Neural progenitor cell (in vitro differentiated cells): ENCODE data around the gene TMEM37. TPM values are rescaled to one million over a fixed set of nuclear protein-coding genes. Genes with fewer than 3 reads are reported as not detected.

Experiments used
- DNase-seq: peaks from one replicate; pipeline ENCODE4 v3.0.0-alpha.2; 2016; ENCODE audit warnings: low spot score
- H2AFZ ChIP-seq: fragments of 200-600 bp; sonication (generic); replicated peaks from 2 replicates; pipeline ENCODE4 v1.6.1; 2016; ENCODE audit warnings: antibody characterized with exemption
- H3F3A ChIP-seq: fragments of 200-600 bp; sonication (generic); 2 replicates; pipeline ENCODE4 v1.6.1; 2016; ENCODE audit warnings: antibody characterized with exemption, low read depth
- H3K27ac ChIP-seq: fragments of 200-600 bp; sonication (generic); 2 replicates; pipeline ENCODE4 v1.5.1; 2016; ENCODE audit warnings: mild to moderate bottlenecking
- H3K27me3 ChIP-seq: fragments of 200-600 bp; sonication (generic); 2 replicates; pipeline ENCODE4 v1.6.1; 2016; ENCODE audit warnings: mild to moderate bottlenecking, moderate library complexity
- H3K36me3 ChIP-seq: fragments of 200-600 bp; sonication (generic); 2 replicates; pipeline ENCODE4 v1.5.1; 2016
- H3K4me1 ChIP-seq: fragments of 200-600 bp; sonication (generic); 2 replicates; pipeline ENCODE4 v1.6.1; 2016; ENCODE audit warnings: mixed run types
- H3K4me2 ChIP-seq: fragments of 200-600 bp; sonication (generic); 2 replicates; pipeline ENCODE4 v1.6.1; 2016
- H3K4me3 ChIP-seq: fragments of 200-600 bp; sonication (generic); 2 replicates; pipeline ENCODE4 v1.5.1; 2016
- H3K79me2 ChIP-seq: fragments of 200-600 bp; sonication (generic); 2 replicates; pipeline ENCODE4 v1.6.1; 2016; ENCODE audit warnings: low read depth
- H3K9ac ChIP-seq: fragments of 200-600 bp; sonication (generic); 2 replicates; pipeline ENCODE4 v1.6.1; 2016
- H3K9me3 ChIP-seq: fragments of 200-600 bp; sonication (generic); 2 replicates; pipeline ENCODE4 v1.5.1; 2016; ENCODE audit warnings: low read depth
- H4K20me1 ChIP-seq: fragments of 200-600 bp; sonication (generic); 2 replicates; pipeline ENCODE4 v1.6.1; 2016; ENCODE audit warnings: low read depth
- H3K27ac Mint-ChIP-seq: 3 replicates; pipeline ENCODE4 v1.8.0; 2021; ENCODE audit warnings: mixed read lengths
- H3K27me3 Mint-ChIP-seq: 2 replicates; pipeline ENCODE4 v1.8.0; 2022; ENCODE audit warnings: low read depth, mild to moderate bottlenecking, inconsistent platforms, moderate library complexity, mixed read lengths; ENCODE audit not compliant: insufficient read depth
- H3K36me3 Mint-ChIP-seq: 3 replicates; pipeline ENCODE4 v1.8.0; 2021; ENCODE audit warnings: mixed read lengths
- H3K4me1 Mint-ChIP-seq: 3 replicates; pipeline ENCODE4 v1.8.0; 2021; ENCODE audit warnings: mixed read lengths
- H3K4me3 Mint-ChIP-seq: 3 replicates; pipeline ENCODE4 v1.8.0; 2021; ENCODE audit warnings: mild to moderate bottlenecking, moderate library complexity, mixed read lengths
- H3K9me3 Mint-ChIP-seq: 3 replicates; pipeline ENCODE4 v1.8.0; 2020; ENCODE audit warnings: mixed read lengths
- EZH2 ChIP-seq: fragments of 200-600 bp; sonication (generic); IDR thresholded peaks from 2 replicates; pipeline ENCODE4 v1.6.1; 2017; ENCODE audit warnings: antibody characterized with exemption, mild to moderate bottlenecking, moderate library complexity
- EZH2phosphoT487 ChIP-seq: fragments of 200-600 bp; sonication (generic); IDR thresholded peaks from 2 replicates; pipeline ENCODE4 v1.6.1; 2017; ENCODE audit warnings: antibody characterized with exemption
- total RNA-seq: library from RNA; depleted of rRNA; stranded (reverse); fragments of >200 nt; gene quantifications from 2 replicates; pipeline ENCODE4 v1.2.3, GENCODE V29; 2015; ENCODE audit warnings: low replicate concordance
- TF ChIP-seq, protein P1 (sequence below): fragments of 200-600 bp; sonication (generic); IDR thresholded peaks from 2 replicates; pipeline ENCODE4 v1.5.1; 2017; ENCODE audit warnings: antibody characterized with exemption, mild to moderate bottlenecking

Gene TMEM37
- total RNA-seq, 1 donor from 2014 or later, result 1.0 TPM

GRCh38 chr2:119463990-119464389, 32.3 kb downstream of the TMEM37 start:
- H3K4me3 ChIP-seq, result no peak overlapping the region
- H3K4me2 ChIP-seq, result no peak overlapping the region
- Mint-ChIP-seq H3K4me3 (no peak overlapping the region), H3K27ac (no peak overlapping the region), H3K36me3 (no peaks in the 10 kb centered on the region), H3K9me3 (no peaks in the 10 kb centered on the region), H3K27me3 (peaks cover 8% of the 10 kb centered on the region), H3K4me1 (peaks cover 3% of the 10 kb centered on the region)
- no peak for TF ChIP-seq EZH2phosphoT487
- TF ChIP-seq, protein P1, sequence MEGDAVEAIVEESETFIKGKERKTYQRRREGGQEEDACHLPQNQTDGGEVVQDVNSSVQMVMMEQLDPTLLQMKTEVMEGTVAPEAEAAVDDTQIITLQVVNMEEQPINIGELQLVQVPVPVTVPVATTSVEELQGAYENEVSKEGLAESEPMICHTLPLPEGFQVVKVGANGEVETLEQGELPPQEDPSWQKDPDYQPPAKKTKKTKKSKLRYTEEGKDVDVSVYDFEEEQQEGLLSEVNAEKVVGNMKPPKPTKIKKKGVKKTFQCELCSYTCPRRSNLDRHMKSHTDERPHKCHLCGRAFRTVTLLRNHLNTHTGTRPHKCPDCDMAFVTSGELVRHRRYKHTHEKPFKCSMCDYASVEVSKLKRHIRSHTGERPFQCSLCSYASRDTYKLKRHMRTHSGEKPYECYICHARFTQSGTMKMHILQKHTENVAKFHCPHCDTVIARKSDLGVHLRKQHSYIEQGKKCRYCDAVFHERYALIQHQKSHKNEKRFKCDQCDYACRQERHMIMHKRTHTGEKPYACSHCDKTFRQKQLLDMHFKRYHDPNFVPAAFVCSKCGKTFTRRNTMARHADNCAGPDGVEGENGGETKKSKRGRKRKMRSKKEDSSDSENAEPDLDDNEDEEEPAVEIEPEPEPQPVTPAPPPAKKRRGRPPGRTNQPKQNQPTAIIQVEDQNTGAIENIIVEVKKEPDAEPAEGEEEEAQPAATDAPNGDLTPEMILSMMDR, result no peak
- no peak for TF ChIP-seq EZH2
- no peaks in the 10 kb centered on the region for H3K36me3 ChIP-seq
- no peaks in the 10 kb centered on the region for H3K9me3 ChIP-seq
- H3K79me2 ChIP-seq, result no peaks in the 10 kb centered on the region
- no peak for DNase-seq
- H2AFZ ChIP-seq, result no peak overlapping the region
- H3F3A ChIP-seq, result no peaks in the 10 kb centered on the region
- no peak overlapping the region for H3K9ac ChIP-seq
- H4K20me1 ChIP-seq, result no peaks in the 10 kb centered on the region
- no peaks in the 10 kb centered on the region for H3K27me3 ChIP-seq
- H3K27ac ChIP-seq, result no peak overlapping the region
- no peaks in the 10 kb centered on the region for H3K4me1 ChIP-seq

- Mint-ChIP-seq H3K36me3 (no peaks in the 10 kb centered on the region), H3K27ac (no peak overlapping the region), H3K4me3 (no peak overlapping the region), H3K27me3 (peaks cover 8% of the 10 kb centered on the region), H3K9me3 (no peaks in the 10 kb centered on the region), H3K4me1 (no peaks in the 10 kb centered on the region)
- Histone ChIP-seq H4K20me1 (no peaks in the 10 kb centered on the region), H3K27me3 (no peaks in the 10 kb centered on the region), H3K4me2 (no peak overlapping the region), H3K4me1 (no peaks in the 10 kb centered on the region), H3K9ac (no peak overlapping the region), H3K4me3 (no peak overlapping the region), H3F3A (no peaks in the 10 kb centered on the region), H3K36me3 (no peaks in the 10 kb centered on the region), H2AFZ (no peak overlapping the region), H3K79me2 (no peaks in the 10 kb centered on the region), H3K9me3 (no peaks in the 10 kb centered on the region), H3K27ac (no peak overlapping the region)
- TF ChIP-seq EZH2 (no peak), EZH2phosphoT487 (no peak)
- TF ChIP-seq, protein P1, result no peak
- no peak for DNase-seq
These were observed 33.3 kb downstream of the TMEM37 start for GRCh38 chr2:119464981-119465380.

- no peak overlapping the region for H3K9ac ChIP-seq
These were observed 34.0 kb downstream of the TMEM37 start for GRCh38 chr2:119465687-119466086.

More at GRCh38 chr2:119465687-119466086, 34.0 kb downstream of the TMEM37 start:
- no peak overlapping the region for H3K27ac Mint-ChIP-seq
- Histone ChIP-seq H3K79me2 (no peaks in the 10 kb centered on the region), H3K27ac (no peak overlapping the region), H3K4me1 (no peaks in the 10 kb centered on the region), H3K4me3 (no peak overlapping the region), H4K20me1 (no peaks in the 10 kb centered on the region), H3K27me3 (no peaks in the 10 kb centered on the region), H3K4me2 (no peak overlapping the region), H3K36me3 (no peaks in the 10 kb centered on the region), H3F3A (no peaks in the 10 kb centered on the region), H2AFZ (no peak overlapping the region), H3K9me3 (no peaks in the 10 kb centered on the region)
- no peak for DNase-seq
- TF ChIP-seq EZH2phosphoT487, result no peak
- no peak for TF ChIP-seq EZH2
- TF ChIP-seq, protein P1, result no peak
- no peak overlapping the region for H3K4me3 Mint-ChIP-seq
- peaks cover 6% of the 10 kb centered on the region for H3K27me3 Mint-ChIP-seq
- no peaks in the 10 kb centered on the region for H3K36me3 Mint-ChIP-seq
- no peaks in the 10 kb centered on the region for H3K4me1 Mint-ChIP-seq
- no peaks in the 10 kb centered on the region for H3K9me3 Mint-ChIP-seq
